ENCODE results near the gene C11orf52. TPM values are rescaled to one million over a fixed set of nuclear protein-coding genes. Genes with fewer than 3 reads are reported as not detected.
A peak's percentile ranks its signal among the peaks of the same experiment; 100 is the strongest.
"Not testable (repeated sequence)": the region's sequence is repeated elsewhere in the genome, so short reads cannot be mapped to it uniquely, and the experiment has no call there.

Gene C11orf52, protein sequence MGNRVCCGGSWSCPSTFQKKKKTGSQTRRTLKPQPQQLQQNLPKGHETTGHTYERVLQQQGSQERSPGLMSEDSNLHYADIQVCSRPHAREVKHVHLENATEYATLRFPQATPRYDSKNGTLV
- total RNA-seq: not detected

- Mint-ChIP-seq H3K27me3 (ENCODE audit: low read depth) (peaks cover 46% of the 10 kb centered on the region), H3K4me3 (no peak within 1 kb of the TSS), H3K36me3 (ENCODE audit: insufficient read depth) (no peaks in the 10 kb centered on the region), H3K9me3 (no peaks in the 10 kb centered on the region), H3K4me1 (ENCODE audit: low read depth) (no peaks in the 10 kb centered on the region)
- no peak for ATAC-seq
- no peak for DNase-seq
Observed at GRCh38 chr11:111918390-111919256, at the start of gene C11orf52. Gene C11orf52, plus strand, starts transcription at chr11:111918913. Its CDS starts 60 bp downstream, at chr11:111918973.

GRCh38 chr11:111870113-111870512 lies 48.6 kb upstream of the C11orf52 start:
- no peak for ATAC-seq
- peaks cover 31% of the 10 kb centered on the region for H3K36me3 Mint-ChIP-seq (ENCODE audit: insufficient read depth)
- peak overlapping the region; percentile 26 for H3K4me3 Mint-ChIP-seq
- DNase-seq: no peak
- H3K4me1 Mint-ChIP-seq (ENCODE audit: low read depth): peaks cover 20% of the 10 kb centered on the region
- no peaks in the 10 kb centered on the region for H3K27me3 Mint-ChIP-seq (ENCODE audit: low read depth)
- H3K9me3 Mint-ChIP-seq: no peaks in the 10 kb centered on the region

GRCh38 chr11:111870522-111870885 lies 48.2 kb upstream of the C11orf52 start:
- Mint-ChIP-seq H3K9me3 (no peaks in the 10 kb centered on the region), H3K36me3 (ENCODE audit: insufficient read depth) (peaks cover 27% of the 10 kb centered on the region)

DNA sequence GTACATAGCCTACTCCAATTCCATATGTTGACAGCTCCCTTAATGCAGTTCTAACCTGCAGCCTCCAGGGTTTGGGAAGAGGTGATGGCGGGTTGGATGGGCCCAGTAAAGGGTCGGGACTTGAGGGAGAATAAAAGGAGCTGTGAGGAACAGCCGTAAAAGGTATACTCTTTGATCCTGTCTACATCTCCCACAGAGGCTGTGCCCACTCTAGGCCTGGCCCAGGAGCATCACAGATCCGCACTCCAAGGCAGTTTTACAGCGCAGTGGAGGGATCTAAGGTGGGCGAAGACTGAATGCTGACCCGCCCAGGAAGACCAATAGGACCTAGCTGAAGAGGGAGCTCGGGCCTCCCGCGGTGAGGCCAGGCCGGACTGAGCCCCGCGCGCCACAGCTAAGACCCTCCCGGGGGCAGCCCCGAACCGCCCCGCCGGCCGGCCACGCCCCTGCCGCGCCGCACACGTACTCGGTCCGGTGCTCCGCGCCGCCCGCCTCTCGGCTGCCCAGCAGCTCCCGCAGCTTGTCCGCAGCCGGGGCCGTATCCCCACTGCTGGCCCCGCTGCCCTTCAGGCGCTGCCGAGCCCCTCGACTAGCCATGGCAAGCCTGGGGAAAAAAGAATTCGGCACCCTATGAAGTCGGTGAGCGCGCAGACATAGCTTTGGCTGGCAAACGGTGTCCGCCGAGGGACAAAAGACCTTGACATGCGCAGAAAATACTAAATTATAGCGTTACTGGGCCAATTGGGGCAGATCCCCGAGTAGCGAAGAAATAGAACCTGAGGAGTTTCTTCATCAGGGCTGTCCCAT lies 47.6 kb upstream of the C11orf52 start, which contains the start of gene ALG9:
TSS of gene ALG9 (minus strand) at position 696 of the 807 bp plus-strand sequence. CDS start at position 597, 99 bp downstream.
- ATAC-seq (peak; percentile 95 to 97), DNase-seq (peak; percentile 88)
- H3K9me3 Mint-ChIP-seq: no peaks in the 10 kb centered on the region
- peak within 1 kb of the TSS; percentile 94 for H3K4me3 Mint-ChIP-seq
- H3K36me3 Mint-ChIP-seq (ENCODE audit: insufficient read depth): peaks cover 26% of the 10 kb centered on the region
- peaks cover 20% of the 10 kb centered on the region for H3K4me1 Mint-ChIP-seq (ENCODE audit: low read depth)
- no peaks in the 10 kb centered on the region for H3K27me3 Mint-ChIP-seq (ENCODE audit: low read depth)

More at GRCh38 chr11:111870522-111870885, 48.2 kb upstream of the C11orf52 start:
- DNase-seq: no peak
- no peak for ATAC-seq
- H3K27me3 Mint-ChIP-seq (ENCODE audit: low read depth): no peaks in the 10 kb centered on the region
- H3K4me3 Mint-ChIP-seq: peak overlapping the region; percentile 94
- H3K4me1 Mint-ChIP-seq (ENCODE audit: low read depth): peaks cover 20% of the 10 kb centered on the region

DNA sequence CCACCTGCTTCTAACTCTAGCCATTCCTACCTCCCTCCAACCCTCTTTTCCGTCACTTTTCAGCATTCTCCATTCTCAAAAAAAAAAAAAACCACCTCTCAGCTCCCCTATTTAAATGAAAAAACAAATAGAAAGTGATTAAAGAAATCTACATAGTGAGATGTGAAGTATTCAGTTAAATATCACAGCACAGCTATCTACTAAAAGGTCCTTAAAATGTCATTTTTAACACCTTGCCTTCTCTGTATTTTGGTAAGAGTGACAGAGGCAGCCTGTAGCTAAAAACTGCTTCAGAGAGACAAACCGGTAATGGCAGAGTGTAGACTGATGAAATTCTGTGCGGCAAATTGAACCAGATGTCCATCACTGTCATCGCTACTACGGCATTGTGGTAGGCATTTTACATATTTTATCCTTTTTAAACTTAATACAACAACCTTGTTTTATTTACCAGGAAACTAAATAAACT lies 47.0 kb upstream of the C11orf52 start:
- no peak for ATAC-seq
- Mint-ChIP-seq H3K4me1 (ENCODE audit: low read depth) (peaks cover 18% of the 10 kb centered on the region), H3K36me3 (ENCODE audit: insufficient read depth) (peaks cover 23% of the 10 kb centered on the region), H3K27me3 (ENCODE audit: low read depth) (no peaks in the 10 kb centered on the region), H3K4me3 (peak overlapping the region; percentile 94), H3K9me3 (no peaks in the 10 kb centered on the region)
- no peak for DNase-seq

DNA sequence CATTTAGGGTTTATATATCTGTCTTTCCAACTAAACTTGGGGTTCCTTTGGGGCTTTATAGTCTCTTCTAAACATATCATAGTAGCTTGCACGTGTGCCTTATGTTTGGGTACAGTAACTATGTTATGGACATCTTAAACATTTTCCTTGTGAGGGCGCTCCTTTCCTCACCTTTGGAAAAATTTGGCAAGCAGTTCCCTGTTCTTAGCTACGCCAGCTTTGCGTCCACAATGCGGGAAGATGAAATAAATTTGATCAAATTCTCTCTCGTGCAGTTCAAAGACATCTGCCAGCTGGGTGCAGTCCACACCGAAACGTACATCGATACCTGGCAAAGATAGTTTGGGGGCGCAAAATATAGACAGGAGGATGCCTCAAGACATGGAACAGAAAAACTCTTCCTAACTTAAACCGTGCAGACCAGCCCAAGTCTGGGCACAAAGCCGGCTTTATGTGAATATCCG lies 40.3 kb upstream of the C11orf52 start:
- peaks cover 6% of the 10 kb centered on the region for H3K36me3 Mint-ChIP-seq (ENCODE audit: insufficient read depth)
- peaks cover 12% of the 10 kb centered on the region for H3K4me1 Mint-ChIP-seq (ENCODE audit: low read depth)
- DNase-seq (no peak), ATAC-seq (no peak)
- no peaks in the 10 kb centered on the region for H3K9me3 Mint-ChIP-seq
- peak overlapping the region; percentile 87 for H3K4me3 Mint-ChIP-seq
- no peaks in the 10 kb centered on the region for H3K27me3 Mint-ChIP-seq (ENCODE audit: low read depth)

DNA sequence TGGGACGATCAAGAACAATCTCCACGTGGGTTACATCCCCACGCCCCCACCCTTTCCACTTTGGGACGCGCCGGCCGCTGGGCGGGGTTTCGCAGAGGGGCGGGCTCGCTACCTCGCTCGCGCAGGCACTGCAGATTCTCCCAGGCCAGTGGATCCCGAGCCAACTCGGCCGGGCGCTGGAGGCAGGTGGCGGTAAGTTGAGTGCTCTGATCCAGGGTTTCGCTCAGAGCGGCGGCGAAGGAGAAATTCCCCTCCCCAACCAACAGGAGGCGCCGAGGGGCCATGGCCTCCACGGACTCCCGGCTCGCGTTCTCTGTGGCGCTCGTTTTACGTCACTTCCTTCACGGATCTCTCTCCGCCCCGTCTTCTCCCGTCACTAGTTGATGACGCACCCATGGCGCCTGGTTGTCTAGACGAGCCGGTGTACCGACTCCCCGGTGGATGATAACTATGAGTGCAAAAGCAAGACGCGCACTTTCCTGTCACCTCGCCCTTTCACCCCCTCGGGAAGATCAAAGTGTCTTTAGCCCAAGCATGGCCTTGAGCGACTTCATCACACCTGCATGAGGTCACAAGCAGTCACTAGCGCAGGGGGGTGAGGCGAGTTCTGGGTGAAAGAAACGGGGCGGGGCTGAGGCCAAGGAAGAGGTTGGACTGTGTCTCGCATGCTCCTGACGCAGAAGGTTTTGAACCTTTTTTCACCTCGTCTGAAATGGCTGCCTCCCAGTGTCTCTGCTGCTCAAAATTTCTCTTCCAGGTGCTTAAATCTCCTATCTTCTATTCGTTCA lies 39.7 kb upstream of the C11orf52 start, which contains the start of the genes CFAP68 and FDXACB1:
TSS of gene CFAP68 (plus strand) at position 693 of the 788 bp plus-strand sequence. CDS start at position 713, 20 bp downstream.
TSS of gene FDXACB1 (minus strand) at position 317 of the 788 bp plus-strand sequence. CDS start at position 284, 33 bp downstream.
- Mint-ChIP-seq H3K36me3 (ENCODE audit: insufficient read depth) (peaks cover 10% of the 10 kb centered on the region), H3K27me3 (ENCODE audit: low read depth) (no peaks in the 10 kb centered on the region), H3K4me3 (peak within 1 kb of the TSS; percentile 87), H3K9me3 (no peaks in the 10 kb centered on the region), H3K4me1 (ENCODE audit: low read depth) (peaks cover 12% of the 10 kb centered on the region)
- ATAC-seq (peak; percentile 90), DNase-seq (peak; percentile 91)

DNA sequence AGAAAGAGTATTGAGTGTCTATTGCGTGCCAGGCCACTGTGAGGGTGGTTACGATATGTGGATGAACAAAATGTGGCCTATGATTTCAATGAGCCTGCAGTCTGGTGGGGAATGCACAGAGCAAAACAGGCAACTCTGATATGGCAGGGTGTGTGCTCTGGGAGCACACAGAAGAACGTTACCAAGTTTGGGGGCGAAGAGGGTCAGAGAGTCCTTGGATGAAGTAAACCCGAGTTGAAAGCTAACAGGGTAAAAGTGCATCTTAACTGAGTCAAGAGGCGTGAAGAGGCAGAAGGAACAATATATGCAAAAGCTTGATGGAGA lies 39.1 kb upstream of the C11orf52 start:
- no peaks in the 10 kb centered on the region for H3K9me3 Mint-ChIP-seq
- peaks cover 12% of the 10 kb centered on the region for H3K4me1 Mint-ChIP-seq (ENCODE audit: low read depth)
- peaks cover 10% of the 10 kb centered on the region for H3K36me3 Mint-ChIP-seq (ENCODE audit: insufficient read depth)
- no peak for DNase-seq
- peak overlapping the region; percentile 87 for H3K4me3 Mint-ChIP-seq
- H3K27me3 Mint-ChIP-seq (ENCODE audit: low read depth): no peaks in the 10 kb centered on the region
- ATAC-seq: no peak

DNA sequence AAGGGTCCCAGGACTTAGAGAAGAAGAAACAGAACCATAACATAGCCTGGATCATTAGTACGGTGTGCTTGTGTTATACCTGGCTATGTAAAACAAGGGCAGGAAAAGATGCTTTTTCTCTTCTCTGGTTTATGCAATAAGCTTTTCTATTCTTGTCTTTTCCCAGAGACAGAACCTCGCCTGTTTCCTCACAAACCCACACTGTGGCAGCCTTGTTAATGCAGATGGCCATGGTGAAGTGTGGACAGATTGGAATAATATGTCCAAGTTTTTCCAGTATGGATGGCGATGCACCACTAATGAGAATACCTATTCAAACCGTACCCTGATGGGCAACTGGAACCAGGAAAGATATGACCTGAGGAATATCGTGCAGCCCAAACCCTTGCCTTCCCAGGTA lies 36.5 kb upstream of the C11orf52 start:
- Mint-ChIP-seq H3K27me3 (ENCODE audit: low read depth) (no peaks in the 10 kb centered on the region), H3K4me3 (no peak overlapping the region), H3K4me1 (ENCODE audit: low read depth) (peaks cover 12% of the 10 kb centered on the region), H3K9me3 (no peaks in the 10 kb centered on the region), H3K36me3 (ENCODE audit: insufficient read depth) (peaks cover 4% of the 10 kb centered on the region)
- DNase-seq: no peak
- no peak for ATAC-seq

- not testable (repeated sequence) for H3K4me1 Mint-ChIP-seq (ENCODE audit: low read depth); DNase-seq; H3K27me3 Mint-ChIP-seq (ENCODE audit: low read depth); H3K36me3 Mint-ChIP-seq (ENCODE audit: insufficient read depth); ATAC-seq; H3K4me3 Mint-ChIP-seq; H3K9me3 Mint-ChIP-seq
Observed at GRCh38 chr11:111885053-111885452, 33.7 kb upstream of the C11orf52 start.

DNA sequence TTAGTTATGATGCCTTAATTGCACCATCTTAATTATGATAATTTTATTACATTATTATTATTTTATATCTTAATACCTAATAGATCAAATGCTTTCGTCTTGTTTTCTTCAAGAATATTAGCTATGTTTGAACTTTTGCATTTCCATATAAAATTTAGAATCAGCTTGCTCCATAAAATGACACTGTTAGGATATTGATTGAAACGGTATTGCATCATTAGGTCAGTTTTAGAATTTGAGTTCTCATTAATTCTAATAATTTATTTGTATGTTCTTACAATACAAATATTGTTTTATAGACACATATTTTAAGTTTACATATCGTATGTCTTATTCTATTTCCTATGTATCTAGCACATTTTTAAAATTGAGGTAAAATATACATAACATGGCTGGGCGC lies 32.7 kb upstream of the C11orf52 start:
- Mint-ChIP-seq H3K4me1 (ENCODE audit: low read depth) (no peaks in the 10 kb centered on the region), H3K9me3 (no peaks in the 10 kb centered on the region), H3K27me3 (ENCODE audit: low read depth) (no peaks in the 10 kb centered on the region), H3K36me3 (ENCODE audit: insufficient read depth) (peaks cover 4% of the 10 kb centered on the region), H3K4me3 (no peak overlapping the region)
- ATAC-seq (no peak), DNase-seq (no peak)

- ATAC-seq: no peak
- DNase-seq: no peak
- no peaks in the 10 kb centered on the region for H3K4me1 Mint-ChIP-seq (ENCODE audit: low read depth)
- no peaks in the 10 kb centered on the region for H3K27me3 Mint-ChIP-seq (ENCODE audit: low read depth)
- no peak overlapping the region for H3K4me3 Mint-ChIP-seq
- peaks cover 4% of the 10 kb centered on the region for H3K36me3 Mint-ChIP-seq (ENCODE audit: insufficient read depth)
- H3K9me3 Mint-ChIP-seq: no peaks in the 10 kb centered on the region
Observed at GRCh38 chr11:111886844-111887243, 31.9 kb upstream of the C11orf52 start.

DNA sequence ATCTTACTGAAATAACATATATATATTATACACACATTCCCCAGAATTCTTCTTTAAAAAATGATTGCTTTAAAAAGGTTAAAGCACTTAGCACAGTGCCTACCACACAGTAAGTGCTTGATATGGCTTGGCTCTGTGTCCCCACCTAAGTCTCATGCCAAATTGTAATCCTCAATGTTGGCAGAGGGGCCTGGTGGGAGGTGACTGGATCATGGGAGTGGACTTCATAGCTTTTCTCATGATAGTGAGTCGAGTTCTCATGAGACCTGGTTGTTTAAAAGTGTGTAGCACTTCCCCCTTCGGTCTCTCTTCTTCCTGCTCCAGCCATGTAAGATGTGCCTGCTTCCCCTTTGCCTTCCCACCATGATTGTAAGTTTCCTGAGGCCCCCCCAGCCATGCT lies 13.3 kb upstream of the C11orf52 start:
- ATAC-seq: no peak
- H3K4me1 Mint-ChIP-seq (ENCODE audit: low read depth): no peaks in the 10 kb centered on the region

More for the DNA sequence above, 13.3 kb upstream of the C11orf52 start:
- Mint-ChIP-seq H3K27me3 (ENCODE audit: low read depth) (peaks cover 7% of the 10 kb centered on the region), H3K9me3 (peaks cover 6% of the 10 kb centered on the region), H3K4me3 (no peak overlapping the region), H3K36me3 (ENCODE audit: insufficient read depth) (no peaks in the 10 kb centered on the region)
- DNase-seq: no peak
